ENCODE results near the gene PTPN22.

DNA sequence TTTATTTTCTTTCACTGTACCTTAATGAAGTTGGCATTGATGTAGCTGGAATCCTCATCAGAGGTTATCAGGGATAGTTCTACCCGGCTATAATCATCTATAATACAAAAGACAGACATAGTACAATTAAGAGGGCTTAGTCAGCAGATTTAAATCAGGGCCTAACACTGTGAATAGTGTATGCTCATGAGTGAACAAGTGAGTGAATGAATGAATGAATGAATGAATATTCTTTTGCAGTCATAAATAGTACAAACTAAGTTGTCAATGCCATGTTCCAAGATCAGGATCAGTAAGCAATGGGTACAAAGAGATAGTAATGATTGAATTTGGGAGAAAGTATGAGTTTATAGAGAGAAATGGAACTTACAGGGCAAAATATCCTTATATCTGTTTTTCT is 12.5 kb downstream of the PTPN22 start:
- TF ChIP-seq CTCF (IDR thresholded peaks at IDR 0.05) = no peak
- TF ChIP-seq POLR2A (IDR thresholded peaks at IDR 0.05) = no peak
- TF ChIP-seq EP300 (IDR thresholded peaks at IDR 0.05) = no peak
